ENCODE results near the gene CXorf58.

The CXorf58 gene

GRCh38 chrX:23937100-23937499 is 29.3 kb downstream of the CXorf58 start:
- no peak overlapping the region for H3K4me3 ChIP-seq (ENCODE audit: low read depth, low read length)
- no peak for DNase-seq (ENCODE audit: low read depth)
- TF ChIP-seq CTCF (IDR thresholded peaks at IDR 0.05; ENCODE audit: low read depth, low read length, missing control alignments) = no peak

GRCh38 chrX:23938690-23939089 is 30.9 kb downstream of the CXorf58 start:
- H3K4me3 ChIP-seq (ENCODE audit: low read depth, low read length) = no peak overlapping the region
- no peak for DNase-seq (ENCODE audit: low read depth)
- no peak for TF ChIP-seq CTCF (IDR thresholded peaks at IDR 0.05; ENCODE audit: low read depth, low read length, missing control alignments)

- H3K4me3 ChIP-seq (ENCODE audit: low read depth, low read length) = no peak overlapping the region
- DNase-seq (ENCODE audit: low read depth) = no peak
- TF ChIP-seq CTCF (IDR thresholded peaks at IDR 0.05; ENCODE audit: low read depth, low read length, missing control alignments) = no peak
Observed at GRCh38 chrX:23939203-23939602, 31.4 kb downstream of the CXorf58 start.

- no peak for DNase-seq (ENCODE audit: low read depth)
- no peak for TF ChIP-seq CTCF (IDR thresholded peaks at IDR 0.05; ENCODE audit: low read depth, low read length, missing control alignments)
- no peak overlapping the region for H3K4me3 ChIP-seq (ENCODE audit: low read depth, low read length)
Observed at GRCh38 chrX:23944234-23944633, 36.4 kb downstream of the CXorf58 start.

- H3K4me3 ChIP-seq (ENCODE audit: low read depth, low read length) = no peak overlapping the region
- DNase-seq (ENCODE audit: low read depth) = no peak
- no peak for TF ChIP-seq CTCF (IDR thresholded peaks at IDR 0.05; ENCODE audit: low read depth, low read length, missing control alignments)
Observed at GRCh38 chrX:23945206-23945605, 37.4 kb downstream of the CXorf58 start.

- H3K4me3 ChIP-seq (ENCODE audit: low read depth, low read length) = no peak overlapping the region
Observed at GRCh38 chrX:23952391-23952790, 44.6 kb downstream of the CXorf58 start.

More at GRCh38 chrX:23952391-23952790, 44.6 kb downstream of the CXorf58 start:
- no peak for DNase-seq (ENCODE audit: low read depth)
- TF ChIP-seq CTCF (IDR thresholded peaks at IDR 0.05; ENCODE audit: low read depth, low read length, missing control alignments) = no peak
